ENCODE data around the gene VSTM2B. TPM values are rescaled to one million over a fixed set of nuclear protein-coding genes. Genes with fewer than 3 reads are reported as not detected.

The VSTM2B gene
- total RNA-seq, 1 donor from 2014 or later: not detected

DNA sequence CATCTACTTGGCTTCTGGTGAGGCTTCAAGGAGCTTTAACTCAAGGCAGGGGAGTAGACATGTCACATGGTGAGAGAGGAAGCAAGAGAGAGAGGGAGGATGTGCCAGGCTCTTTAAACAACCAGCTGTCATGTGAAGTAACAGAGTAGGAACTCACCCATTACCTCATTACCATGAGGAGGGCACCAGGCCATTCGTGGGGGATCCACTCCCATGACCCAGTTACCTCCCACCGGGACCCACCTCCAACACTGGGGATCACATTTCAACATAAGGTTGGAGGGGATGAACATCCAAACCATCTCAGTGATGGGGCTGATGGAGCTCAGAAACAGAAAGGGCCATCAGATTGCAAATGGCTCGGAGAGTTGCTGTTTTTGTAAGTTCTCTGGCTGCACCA is 12.9 kb downstream of the VSTM2B start:
- DNase-seq (ENCODE audit: low read depth): no peak
- H3K4me3 ChIP-seq (ENCODE audit: low read depth, low read length): no peak overlapping the region
- TF ChIP-seq, protein P1, sequence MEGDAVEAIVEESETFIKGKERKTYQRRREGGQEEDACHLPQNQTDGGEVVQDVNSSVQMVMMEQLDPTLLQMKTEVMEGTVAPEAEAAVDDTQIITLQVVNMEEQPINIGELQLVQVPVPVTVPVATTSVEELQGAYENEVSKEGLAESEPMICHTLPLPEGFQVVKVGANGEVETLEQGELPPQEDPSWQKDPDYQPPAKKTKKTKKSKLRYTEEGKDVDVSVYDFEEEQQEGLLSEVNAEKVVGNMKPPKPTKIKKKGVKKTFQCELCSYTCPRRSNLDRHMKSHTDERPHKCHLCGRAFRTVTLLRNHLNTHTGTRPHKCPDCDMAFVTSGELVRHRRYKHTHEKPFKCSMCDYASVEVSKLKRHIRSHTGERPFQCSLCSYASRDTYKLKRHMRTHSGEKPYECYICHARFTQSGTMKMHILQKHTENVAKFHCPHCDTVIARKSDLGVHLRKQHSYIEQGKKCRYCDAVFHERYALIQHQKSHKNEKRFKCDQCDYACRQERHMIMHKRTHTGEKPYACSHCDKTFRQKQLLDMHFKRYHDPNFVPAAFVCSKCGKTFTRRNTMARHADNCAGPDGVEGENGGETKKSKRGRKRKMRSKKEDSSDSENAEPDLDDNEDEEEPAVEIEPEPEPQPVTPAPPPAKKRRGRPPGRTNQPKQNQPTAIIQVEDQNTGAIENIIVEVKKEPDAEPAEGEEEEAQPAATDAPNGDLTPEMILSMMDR (conservative IDR thresholded peaks at IDR 0.05; ENCODE audit: low read depth, low read length): no peak

DNA sequence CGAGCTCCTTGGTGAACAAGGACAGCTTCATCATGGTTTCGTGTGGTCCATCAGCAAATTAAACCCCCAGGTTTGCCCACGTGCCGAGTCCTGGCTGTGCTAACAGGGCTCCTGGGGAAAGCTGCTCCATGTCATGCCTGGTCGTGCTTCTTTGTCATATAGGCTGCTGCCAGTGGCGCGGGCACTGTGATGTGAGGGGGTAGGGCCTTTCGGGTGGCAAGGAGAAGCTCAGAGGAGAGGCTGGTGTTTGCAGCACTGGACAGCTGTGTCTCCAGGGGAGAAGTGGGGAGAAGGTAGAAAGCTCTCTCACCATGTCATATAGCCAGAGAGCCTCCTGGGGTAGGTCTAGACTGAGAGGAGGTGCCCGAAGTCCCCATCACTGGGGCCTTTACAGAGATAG is 13.3 kb downstream of the VSTM2B start:
- DNase-seq (ENCODE audit: low read depth): no peak
- TF ChIP-seq, protein P1 (conservative IDR thresholded peaks at IDR 0.05; ENCODE audit: low read depth, low read length): no peak
- no peak overlapping the region for H3K4me3 ChIP-seq (ENCODE audit: low read depth, low read length)

GRCh38 chr19:29539670-29540069 is 13.9 kb downstream of the VSTM2B start:
- TF ChIP-seq, protein P1 (conservative IDR thresholded peaks at IDR 0.05; ENCODE audit: low read depth, low read length): no peak
- DNase-seq (ENCODE audit: low read depth): no peak
- H3K4me3 ChIP-seq (ENCODE audit: low read depth, low read length): no peak overlapping the region

DNA sequence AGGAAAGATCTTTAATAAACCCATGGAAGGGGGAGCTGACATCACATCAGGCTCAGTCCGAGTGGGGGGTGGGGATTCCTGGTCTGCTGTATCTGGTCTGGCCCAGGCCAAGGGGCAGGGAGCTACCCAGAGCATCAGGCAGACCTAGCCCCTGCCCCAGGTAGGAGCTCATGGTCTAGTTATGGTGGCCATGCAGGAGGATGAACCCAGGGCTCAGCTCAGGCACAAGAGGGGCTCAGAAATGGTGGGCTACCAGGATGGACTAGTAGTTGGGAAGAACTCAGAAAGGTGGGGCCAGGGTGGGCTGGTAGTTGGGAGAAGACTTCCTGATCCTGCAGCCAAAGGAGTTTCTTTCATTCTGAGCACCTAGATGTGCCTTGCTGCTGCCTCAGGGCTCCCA is 14.3 kb downstream of the VSTM2B start:
- DNase-seq (ENCODE audit: low read depth): no peak
- TF ChIP-seq, protein P1 (conservative IDR thresholded peaks at IDR 0.05; ENCODE audit: low read depth, low read length): no peak
- H3K4me3 ChIP-seq (ENCODE audit: low read depth, low read length): no peak overlapping the region

GRCh38 chr19:29541473-29542253 is 15.9 kb downstream of the VSTM2B start:
- TF ChIP-seq, protein P1 (conservative IDR thresholded peaks at IDR 0.05; ENCODE audit: low read depth, low read length): no peak
- DNase-seq (ENCODE audit: low read depth): no peak
- H3K4me3 ChIP-seq (ENCODE audit: low read depth, low read length): no peak overlapping the region

- DNase-seq (ENCODE audit: low read depth): no peak
- H3K4me3 ChIP-seq (ENCODE audit: low read depth, low read length): no peak overlapping the region
- TF ChIP-seq, protein P1 (conservative IDR thresholded peaks at IDR 0.05; ENCODE audit: low read depth, low read length): no peak
These were observed 16.5 kb downstream of the VSTM2B start for GRCh38 chr19:29542327-29542726.

- TF ChIP-seq, protein P1 (conservative IDR thresholded peaks at IDR 0.05; ENCODE audit: low read depth, low read length): no peak
- H3K4me3 ChIP-seq (ENCODE audit: low read depth, low read length): no peak overlapping the region
- no peak for DNase-seq (ENCODE audit: low read depth)
These were observed 17.0 kb downstream of the VSTM2B start for GRCh38 chr19:29542776-29543175.
